WERI-Rb-1 (cell line): Measurements from ENCODE around the gene MLPH.

Experiments used
- DNase-seq: peaks from one replicate; pipeline ENCODE4 v3.0.0-alpha.2; 2020
- H3K27ac ChIP-seq: fragments of 250-450 bp; sonication (Bioruptor Pico); 2 replicates; pipeline ENCODE4 v1.5.1; 2020; ENCODE audit warnings: mild to moderate bottlenecking, moderate library complexity
- H3K27me3 ChIP-seq: fragments of 250-450 bp; sonication (Bioruptor Pico); 2 replicates; pipeline ENCODE4 v1.5.1; 2021; ENCODE audit warnings: mild to moderate bottlenecking, low read depth, moderate library complexity; ENCODE audit not compliant: insufficient read depth, severe bottlenecking
- H3K36me3 ChIP-seq: fragments of 250-450 bp; sonication (Bioruptor Pico); 2 replicates; pipeline ENCODE4 v1.5.1; 2020; ENCODE audit warnings: mild to moderate bottlenecking, moderate library complexity
- H3K4me3 ChIP-seq: 2 replicates; pipeline ENCODE4 v1.5.1; 2011; ENCODE audit warnings: low read depth, mild to moderate bottlenecking, control low read depth, low read length
- H3K9me3 ChIP-seq: fragments of 250-450 bp; sonication (Bioruptor Pico); 2 replicates; pipeline ENCODE4 v1.5.1; 2021; ENCODE audit warnings: mild to moderate bottlenecking, moderate library complexity; ENCODE audit not compliant: severe bottlenecking
- CTCF ChIP-seq: IDR thresholded peaks from 2 replicates; pipeline ENCODE4 v1.5.1; 2011; ENCODE audit warnings: low read depth, mild to moderate bottlenecking, control low read depth, inconsistent platforms, low read length

The MLPH gene

DNA sequence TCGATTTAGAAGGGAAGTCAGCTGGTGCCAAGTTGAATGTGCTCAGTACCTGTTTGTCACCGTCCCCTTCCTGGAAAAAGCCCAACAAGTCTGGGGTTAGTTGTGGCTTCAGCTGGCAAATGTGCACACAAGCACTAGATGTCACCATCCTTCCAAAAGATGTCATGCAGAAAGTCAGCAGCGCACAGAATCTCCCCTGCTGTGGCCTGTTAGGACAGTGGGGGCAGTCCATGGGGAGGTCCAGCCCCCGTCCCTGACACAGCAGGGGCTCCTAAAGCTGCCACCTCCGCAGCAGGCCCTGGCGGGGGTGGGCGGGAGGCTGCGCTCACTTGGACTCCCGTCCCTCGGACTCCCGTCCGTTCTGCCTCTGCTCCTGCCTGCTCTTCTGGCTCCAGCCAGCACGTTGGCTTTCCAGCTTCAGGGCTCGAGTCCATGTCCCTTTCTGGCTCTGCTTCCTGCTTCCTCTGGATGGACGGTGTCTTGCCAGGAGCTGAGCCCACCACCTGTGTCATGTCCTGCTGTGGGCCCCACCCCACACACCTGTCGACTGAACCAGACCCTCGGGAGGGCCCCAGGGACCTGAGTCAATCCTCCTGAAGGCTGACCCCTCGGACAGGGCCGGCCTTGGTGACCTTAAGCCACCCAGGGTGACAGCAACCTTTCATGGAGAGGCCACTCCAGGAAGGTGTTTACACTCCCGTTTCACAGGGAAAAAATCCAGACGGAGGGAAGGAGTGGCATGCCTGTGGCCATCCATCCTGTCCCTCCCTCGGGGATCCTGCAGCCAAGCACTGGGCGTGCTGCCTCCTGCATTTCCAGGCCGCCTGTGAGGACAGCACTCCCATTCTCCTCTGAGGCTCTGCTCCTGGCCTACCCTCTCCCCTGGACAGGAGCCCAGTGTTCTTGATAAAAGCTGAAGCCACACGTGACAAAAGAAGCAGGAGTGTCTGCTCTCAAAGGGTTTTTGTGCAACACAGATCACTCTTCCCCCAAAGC, 95.0 kb downstream of the MLPH start:
- no peak overlapping the region for H3K4me3 ChIP-seq
- peak; percentile 73 for DNase-seq
- TF ChIP-seq CTCF = peak; percentile 75
- H3K27me3 ChIP-seq = peaks cover 8% of the 10 kb centered on the region
- H3K9me3 ChIP-seq = no peaks in the 10 kb centered on the region
- no peak overlapping the region for H3K27ac ChIP-seq
- H3K36me3 ChIP-seq = no peaks in the 10 kb centered on the region

GRCh38 chr2:237583385-237584295, 96.6 kb downstream of the MLPH start:
- H3K9me3 ChIP-seq = no peaks in the 10 kb centered on the region

GRCh38 chr2:237585590-237586221, 98.7 kb downstream of the MLPH start:
- no peak for DNase-seq
- no peaks in the 10 kb centered on the region for H3K36me3 ChIP-seq
- H3K27me3 ChIP-seq = no peaks in the 10 kb centered on the region

More at GRCh38 chr2:237583385-237584295, 96.6 kb downstream of the MLPH start:
- H3K27me3 ChIP-seq = peaks cover 8% of the 10 kb centered on the region
- TF ChIP-seq CTCF = no peak
- no peak overlapping the region for H3K4me3 ChIP-seq
- H3K36me3 ChIP-seq = no peaks in the 10 kb centered on the region
- no peak overlapping the region for H3K27ac ChIP-seq
- DNase-seq = no peak

GRCh38 chr2:237588044-237588696, 101.1 kb downstream of the MLPH start:
- H3K9me3 ChIP-seq = no peaks in the 10 kb centered on the region
- no peak overlapping the region for H3K27ac ChIP-seq
- no peak for TF ChIP-seq CTCF
- peak; percentile 50 for DNase-seq
- no peaks in the 10 kb centered on the region for H3K36me3 ChIP-seq
- H3K27me3 ChIP-seq = no peaks in the 10 kb centered on the region
- H3K4me3 ChIP-seq = no peak overlapping the region

More at GRCh38 chr2:237585590-237586221, 98.7 kb downstream of the MLPH start:
- TF ChIP-seq CTCF = no peak
- no peak overlapping the region for H3K27ac ChIP-seq
- no peaks in the 10 kb centered on the region for H3K9me3 ChIP-seq
- no peak overlapping the region for H3K4me3 ChIP-seq
